HEK293 (cell line): Measurements from ENCODE around the gene CHRD.

Experiments
- CTCF ChIA-PET: fragments of 350-600 bp; formaldehyde crosslinking; extraction: SDS; loops from one replicate; lab custom pipeline; 2021; ENCODE audit warnings: antibody characterized with exemption; lab: Yijun Ruan, JAX
- POLR2A ChIA-PET: fragments of 300-600 bp; formaldehyde crosslinking; extraction: SDS; loops from one replicate; lab custom pipeline; 2020; ENCODE audit warnings: antibody characterized with exemption, inconsistent platforms; lab: Yijun Ruan, JAX
- H3K27ac ChIP-seq: fragments of 200-500 bp; sonication (Bioruptor generic); 2 replicates; pipeline ENCODE4 v1.5.1; 2014; ENCODE audit warnings: low read depth, low read length, control low read depth, inconsistent platforms; ENCODE audit errors: extremely low read depth
- H3K36me3 ChIP-seq, 2 experiments: fragments of 200-500 bp in 1 of 2; sonication (Bioruptor generic) in 1 of 2; 1 replicate in 1 of 2; 2 replicates in 1 of 2; pipeline ENCODE4 v1.5.1; 2014 to 2017; ENCODE audit warnings: inconsistent platforms in 2 of 2, low read length in 2 of 2; ENCODE audit not compliant: control insufficient read depth in 2 of 2, insufficient read depth in 1 of 2
- H3K4me1 ChIP-seq: fragments of 200-500 bp; sonication (Bioruptor generic); 2 replicates; pipeline ENCODE4 v1.5.1; 2014; ENCODE audit warnings: mild to moderate bottlenecking, low read length, inconsistent platforms; ENCODE audit not compliant: control insufficient read depth, insufficient read depth
- H3K4me3 ChIP-seq: 2 replicates; pipeline ENCODE4 v1.5.1; 2011; ENCODE audit warnings: low read depth, mild to moderate bottlenecking, control low read depth, low read length, moderate library complexity
- H3K9me3 ChIP-seq: fragments of 200-500 bp; sonication (Bioruptor generic); 2 replicates; pipeline ENCODE4 v1.5.1; 2014; ENCODE audit warnings: low read depth, low read length, inconsistent platforms; ENCODE audit not compliant: control insufficient read depth, insufficient read depth
- HOXC10 ChIP-seq: sonication (generic); formaldehyde crosslinking; IDR thresholded peaks from 2 replicates; pipeline ENCODE4 v1.8.1; 2023; ENCODE audit warnings: mild to moderate bottlenecking, missing genetic modification reagents
- PRDM1 ChIP-seq: fragments of 450-650 bp; formaldehyde crosslinking; IDR thresholded peaks from 2 replicates; pipeline ENCODE4; 2016; ENCODE audit warnings: missing biosample characterization, missing genetic modification characterization
- SP2 ChIP-seq: fragments of 450-650 bp; formaldehyde crosslinking; IDR thresholded peaks from 2 replicates; pipeline ENCODE4 v1.5.1; 2016; ENCODE audit warnings: missing biosample characterization, missing genetic modification characterization
- SP3 ChIP-seq: fragments of 450-650 bp; formaldehyde crosslinking; IDR thresholded peaks from 2 replicates; pipeline ENCODE4 v1.5.1; 2016; ENCODE audit warnings: missing biosample characterization, missing genetic modification characterization
- ZBTB7A ChIP-seq: fragments of 450-650 bp; formaldehyde crosslinking; IDR thresholded peaks from 2 replicates; pipeline ENCODE4 v1.5.1; 2016; ENCODE audit warnings: low read depth, missing biosample characterization, missing genetic modification characterization
- ZFHX2 ChIP-seq: fragments of 450-650 bp; formaldehyde crosslinking; conservative IDR thresholded peaks from 2 replicates; pipeline ENCODE4 v1.5.1; 2016; ENCODE audit warnings: missing biosample characterization, missing genetic modification characterization
- ZFP69B ChIP-seq: fragments of 450-650 bp; formaldehyde crosslinking; IDR thresholded peaks from 2 replicates; pipeline ENCODE4 v1.5.1; 2016; ENCODE audit warnings: missing biosample characterization, missing genetic modification characterization
- ZNF155 ChIP-seq: fragments of 450-650 bp; formaldehyde crosslinking; IDR thresholded peaks from 2 replicates; pipeline ENCODE4 v1.5.1; 2016; ENCODE audit warnings: missing biosample characterization, missing genetic modification characterization
- ZNF16 ChIP-seq: fragments of 450-650 bp; formaldehyde crosslinking; IDR thresholded peaks from 2 replicates; pipeline ENCODE4 v1.5.1; 2016; ENCODE audit warnings: low read depth, missing biosample characterization, missing genetic modification characterization
- ZNF2 ChIP-seq: fragments of 450-650 bp; formaldehyde crosslinking; IDR thresholded peaks from 2 replicates; pipeline ENCODE4 v1.5.1; 2016; ENCODE audit warnings: missing biosample characterization, missing genetic modification characterization
- ZNF223 ChIP-seq: fragments of 450-650 bp; formaldehyde crosslinking; IDR thresholded peaks from 2 replicates; pipeline ENCODE4 v1.5.1; 2016; ENCODE audit warnings: missing biosample characterization, missing genetic modification characterization
- ZNF24 ChIP-seq: fragments of 450-650 bp; formaldehyde crosslinking; IDR thresholded peaks from 2 replicates; pipeline ENCODE4 v1.5.1; 2016; ENCODE audit warnings: missing biosample characterization, missing genetic modification characterization
- ZNF311 ChIP-seq: fragments of 450-650 bp; formaldehyde crosslinking; IDR thresholded peaks from 2 replicates; pipeline ENCODE4 v1.5.1; 2017; ENCODE audit warnings: missing biosample characterization, missing genetic modification characterization, borderline replicate concordance
- ZNF341 ChIP-seq: fragments of 450-650 bp; formaldehyde crosslinking; IDR thresholded peaks from 2 replicates; pipeline ENCODE4; 2016; ENCODE audit warnings: low read depth, missing biosample characterization, missing genetic modification characterization
- ZNF366 ChIP-seq: fragments of 450-650 bp; formaldehyde crosslinking; conservative IDR thresholded peaks from 2 replicates; pipeline ENCODE4 v1.5.1; 2016; ENCODE audit warnings: missing biosample characterization, missing genetic modification characterization
- ZNF37A ChIP-seq: fragments of 450-650 bp; IDR thresholded peaks from 2 replicates; pipeline ENCODE4 v1.5.1; 2018; ENCODE audit warnings: missing biosample characterization, missing genetic modification characterization
- ZNF426 ChIP-seq: fragments of 450-650 bp; formaldehyde crosslinking; IDR thresholded peaks from 2 replicates; pipeline ENCODE4 v1.5.1; 2017; ENCODE audit warnings: missing biosample characterization, missing genetic modification characterization, mild to moderate bottlenecking, inconsistent platforms, moderate library complexity
- ZNF510 ChIP-seq: fragments of 450-650 bp; formaldehyde crosslinking; IDR thresholded peaks from 2 replicates; pipeline ENCODE4 v1.5.1; 2018; ENCODE audit warnings: mild to moderate bottlenecking, missing genetic modification characterization, missing biosample characterization; ENCODE audit not compliant: insufficient replicate concordance
- ZNF580 ChIP-seq: fragments of 450-650 bp; formaldehyde crosslinking; IDR thresholded peaks from 2 replicates; pipeline ENCODE4 v1.5.1; 2016; ENCODE audit warnings: missing biosample characterization, missing genetic modification characterization
- ZNF785 ChIP-seq: fragments of 450-650 bp; formaldehyde crosslinking; IDR thresholded peaks from 2 replicates; pipeline ENCODE4 v1.5.1; 2016; ENCODE audit warnings: missing biosample characterization, missing genetic modification characterization
- ZNF791 ChIP-seq: fragments of 450-650 bp; formaldehyde crosslinking; IDR thresholded peaks from 2 replicates; pipeline ENCODE4 v1.5.1; 2016; ENCODE audit warnings: missing biosample characterization, missing genetic modification characterization
- ZSCAN23 ChIP-seq: fragments of 450-650 bp; formaldehyde crosslinking; IDR thresholded peaks from 2 replicates; pipeline ENCODE4 v1.5.1; 2016; ENCODE audit warnings: missing biosample characterization, missing genetic modification characterization
- TF ChIP-seq, protein P1 (sequence below): fragments of 450-650 bp; formaldehyde crosslinking; IDR thresholded peaks from 2 replicates; pipeline ENCODE4 v1.5.1; 2016; ENCODE audit warnings: missing biosample characterization, missing genetic modification characterization, borderline replicate concordance
- TF ChIP-seq, protein P2 (sequence below): fragments of 450-650 bp; formaldehyde crosslinking; IDR thresholded peaks from 2 replicates; pipeline ENCODE4 v1.5.1; 2016; ENCODE audit warnings: missing biosample characterization, missing genetic modification characterization
- TF ChIP-seq, protein P3 (sequence below): fragments of 450-650 bp; formaldehyde crosslinking; IDR thresholded peaks from 2 replicates; pipeline ENCODE4 v1.5.1; 2016; ENCODE audit warnings: missing biosample characterization, missing genetic modification characterization
- TF ChIP-seq, protein P4 (sequence below): fragments of 450-650 bp; formaldehyde crosslinking; IDR thresholded peaks from 2 replicates; pipeline ENCODE4 v1.5.1; 2017; ENCODE audit warnings: missing biosample characterization, mild to moderate bottlenecking, missing genetic modification characterization, moderate library complexity

CHRD gene

DNA sequence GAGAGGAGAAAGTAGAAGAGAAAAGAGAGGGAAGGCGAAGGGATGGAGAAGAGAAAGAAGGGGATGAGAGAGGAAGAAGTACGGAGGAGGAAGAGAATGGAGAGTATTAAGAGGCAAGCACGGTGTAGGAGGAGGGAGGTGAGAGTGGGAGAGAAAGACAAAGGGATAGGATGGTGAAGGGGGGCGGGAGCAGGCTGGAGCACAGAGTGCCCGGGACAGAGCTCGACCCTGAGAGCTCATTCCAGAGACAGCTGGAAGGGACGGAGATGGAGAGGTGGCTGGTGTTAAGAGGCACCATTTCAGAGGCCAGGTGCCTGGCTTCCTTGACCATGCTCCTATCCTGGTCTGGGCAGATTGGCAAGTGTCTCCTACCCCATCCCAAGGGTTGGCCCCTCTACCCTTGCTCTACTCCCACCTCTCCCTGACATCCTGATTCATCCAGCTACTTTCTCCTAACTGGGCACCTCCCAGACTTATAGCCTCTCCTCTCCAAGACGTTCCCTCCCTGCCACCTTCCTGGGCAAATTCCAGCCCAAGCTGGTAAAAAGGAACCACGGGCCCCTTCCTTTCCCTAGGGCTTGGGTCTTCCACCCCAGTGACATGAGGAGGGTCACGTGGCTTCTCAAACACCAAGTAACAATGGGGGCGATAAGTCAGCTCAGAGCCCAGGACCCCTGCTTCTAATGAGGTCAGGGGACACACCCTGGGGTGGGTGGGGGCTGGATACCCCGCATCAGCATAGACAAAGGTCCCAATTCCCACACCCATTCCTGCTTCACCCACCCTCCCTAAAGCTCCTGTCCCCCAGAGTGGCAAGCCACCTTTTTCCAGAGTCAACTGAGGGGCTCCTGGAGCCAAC, 19.6 kb upstream of the CHRD start:
- POLR2A ChIA-PET = interaction anchor here (0.6 to 1.6 kb wide), 5 partner anchors 11 to 549 kb away, joined by 3 to 5 read pairs (median 3); no protein-coding TSS in a partner anchor
- Histone ChIP-seq H3K36me3 (peaks cover 0 to 43% of the 10 kb centered on the region in 2 experiments; a peak in 2 of 3 replicates), H3K27ac (no peak overlapping the region), H3K4me1 (no peaks in the 10 kb centered on the region), H3K4me3 (peak overlapping the region; percentile 84), H3K9me3 (no peaks in the 10 kb centered on the region)
- CTCF ChIA-PET = interaction anchor here (0.7 to 3.3 kb wide), 6 partner anchors 10 to 181 kb away, joined by 3 to 13 read pairs (median 3); no protein-coding TSS in a partner anchor
- TF ChIP-seq ZNF785 (no peak), ZNF311 (tag by site-specific recombination) (no peak), ZNF426 (tag by site-specific recombination) (no peak), ZFP69B (no peak), ZNF24 (no peak), HOXC10 (no peak), ZSCAN23 (no peak), ZNF155 (tag by site-specific recombination) (no peak), ZFHX2 (tag by site-specific recombination) (peak; percentile 90), ZNF16 (tag by site-specific recombination) (no peak), ZNF366 (peak; percentile 71), SP2 (tag by site-specific recombination) (peak; percentile 34; the same call in 1 of the 2 replicates), ZNF2 (tag by site-specific recombination) (no peak), ZNF341 (tag by site-specific recombination) (no peak), SP3 (tag by site-specific recombination) (no peak), ZNF37A (no peak), ZNF510 (no peak), ZBTB7A (tag by site-specific recombination) (no peak), PRDM1 (tag by site-specific recombination) (peak; percentile 100), ZNF580 (tag by site-specific recombination) (no peak), ZNF223 (tag by site-specific recombination) (no peak), ZNF791 (tag by site-specific recombination) (no peak)
- TF ChIP-seq, protein P1, sequence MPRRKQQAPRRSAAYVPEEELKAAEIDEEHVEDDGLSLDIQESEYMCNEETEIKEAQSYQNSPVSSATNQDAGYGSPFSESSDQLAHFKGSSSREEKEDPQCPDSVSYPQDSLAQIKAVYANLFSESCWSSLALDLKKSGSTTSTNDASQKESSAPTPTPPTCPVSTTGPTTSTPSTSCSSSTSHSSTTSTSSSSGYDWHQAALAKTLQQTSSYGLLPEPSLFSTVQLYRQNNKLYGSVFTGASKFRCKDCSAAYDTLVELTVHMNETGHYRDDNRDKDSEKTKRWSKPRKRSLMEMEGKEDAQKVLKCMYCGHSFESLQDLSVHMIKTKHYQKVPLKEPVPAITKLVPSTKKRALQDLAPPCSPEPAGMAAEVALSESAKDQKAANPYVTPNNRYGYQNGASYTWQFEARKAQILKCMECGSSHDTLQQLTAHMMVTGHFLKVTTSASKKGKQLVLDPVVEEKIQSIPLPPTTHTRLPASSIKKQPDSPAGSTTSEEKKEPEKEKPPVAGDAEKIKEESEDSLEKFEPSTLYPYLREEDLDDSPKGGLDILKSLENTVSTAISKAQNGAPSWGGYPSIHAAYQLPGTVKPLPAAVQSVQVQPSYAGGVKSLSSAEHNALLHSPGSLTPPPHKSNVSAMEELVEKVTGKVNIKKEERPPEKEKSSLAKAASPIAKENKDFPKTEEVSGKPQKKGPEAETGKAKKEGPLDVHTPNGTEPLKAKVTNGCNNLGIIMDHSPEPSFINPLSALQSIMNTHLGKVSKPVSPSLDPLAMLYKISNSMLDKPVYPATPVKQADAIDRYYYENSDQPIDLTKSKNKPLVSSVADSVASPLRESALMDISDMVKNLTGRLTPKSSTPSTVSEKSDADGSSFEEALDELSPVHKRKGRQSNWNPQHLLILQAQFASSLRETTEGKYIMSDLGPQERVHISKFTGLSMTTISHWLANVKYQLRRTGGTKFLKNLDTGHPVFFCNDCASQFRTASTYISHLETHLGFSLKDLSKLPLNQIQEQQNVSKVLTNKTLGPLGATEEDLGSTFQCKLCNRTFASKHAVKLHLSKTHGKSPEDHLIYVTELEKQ = no peak
- TF ChIP-seq, protein P2, sequence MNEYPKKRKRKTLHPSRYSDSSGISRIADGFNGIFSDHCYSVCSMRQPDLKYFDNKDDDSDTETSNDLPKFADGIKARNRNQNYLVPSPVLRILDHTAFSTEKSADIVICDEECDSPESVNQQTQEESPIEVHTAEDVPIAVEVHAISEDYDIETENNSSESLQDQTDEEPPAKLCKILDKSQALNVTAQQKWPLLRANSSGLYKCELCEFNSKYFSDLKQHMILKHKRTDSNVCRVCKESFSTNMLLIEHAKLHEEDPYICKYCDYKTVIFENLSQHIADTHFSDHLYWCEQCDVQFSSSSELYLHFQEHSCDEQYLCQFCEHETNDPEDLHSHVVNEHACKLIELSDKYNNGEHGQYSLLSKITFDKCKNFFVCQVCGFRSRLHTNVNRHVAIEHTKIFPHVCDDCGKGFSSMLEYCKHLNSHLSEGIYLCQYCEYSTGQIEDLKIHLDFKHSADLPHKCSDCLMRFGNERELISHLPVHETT (tag by site-specific recombination) = no peak
- TF ChIP-seq, protein P3, sequence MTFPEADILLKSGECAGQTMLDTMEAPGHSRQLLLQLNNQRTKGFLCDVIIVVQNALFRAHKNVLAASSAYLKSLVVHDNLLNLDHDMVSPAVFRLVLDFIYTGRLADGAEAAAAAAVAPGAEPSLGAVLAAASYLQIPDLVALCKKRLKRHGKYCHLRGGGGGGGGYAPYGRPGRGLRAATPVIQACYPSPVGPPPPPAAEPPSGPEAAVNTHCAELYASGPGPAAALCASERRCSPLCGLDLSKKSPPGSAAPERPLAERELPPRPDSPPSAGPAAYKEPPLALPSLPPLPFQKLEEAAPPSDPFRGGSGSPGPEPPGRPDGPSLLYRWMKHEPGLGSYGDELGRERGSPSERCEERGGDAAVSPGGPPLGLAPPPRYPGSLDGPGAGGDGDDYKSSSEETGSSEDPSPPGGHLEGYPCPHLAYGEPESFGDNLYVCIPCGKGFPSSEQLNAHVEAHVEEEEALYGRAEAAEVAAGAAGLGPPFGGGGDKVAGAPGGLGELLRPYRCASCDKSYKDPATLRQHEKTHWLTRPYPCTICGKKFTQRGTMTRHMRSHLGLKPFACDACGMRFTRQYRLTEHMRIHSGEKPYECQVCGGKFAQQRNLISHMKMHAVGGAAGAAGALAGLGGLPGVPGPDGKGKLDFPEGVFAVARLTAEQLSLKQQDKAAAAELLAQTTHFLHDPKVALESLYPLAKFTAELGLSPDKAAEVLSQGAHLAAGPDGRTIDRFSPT (tag by site-specific recombination) = 0 out of 2 replicates have a peak, but pooled peaks have one; percentile 24
- TF ChIP-seq, protein P4, sequence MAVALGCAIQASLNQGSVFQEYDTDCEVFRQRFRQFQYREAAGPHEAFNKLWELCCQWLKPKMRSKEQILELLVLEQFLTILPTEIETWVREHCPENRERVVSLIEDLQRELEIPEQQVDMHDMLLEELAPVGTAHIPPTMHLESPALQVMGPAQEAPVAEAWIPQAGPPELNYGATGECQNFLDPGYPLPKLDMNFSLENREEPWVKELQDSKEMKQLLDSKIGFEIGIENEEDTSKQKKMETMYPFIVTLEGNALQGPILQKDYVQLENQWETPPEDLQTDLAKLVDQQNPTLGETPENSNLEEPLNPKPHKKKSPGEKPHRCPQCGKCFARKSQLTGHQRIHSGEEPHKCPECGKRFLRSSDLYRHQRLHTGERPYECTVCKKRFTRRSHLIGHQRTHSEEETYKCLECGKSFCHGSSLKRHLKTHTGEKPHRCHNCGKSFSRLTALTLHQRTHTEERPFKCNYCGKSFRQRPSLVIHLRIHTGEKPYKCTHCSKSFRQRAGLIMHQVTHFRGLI = no peak
